Gastrocnemius medialis (tissue), 4 donors: Measurements from ENCODE around the gene ATMIN.

ENCODE experiments used
- POLR2A ChIP-seq, 2 donors: fragments of 450-650 bp; IDR thresholded peaks; one replicate each; pipeline ENCODE4 v1.6.1; 2017; ENCODE audit warnings: antibody characterized with exemption in 2 of 2, mild to moderate bottlenecking in 2 of 2, moderate library complexity in 2 of 2
- TF ChIP-seq, protein P1 (sequence below), 5 experiments: fragments of 450-650 bp in 3 of 5; fragments of 200-600 bp in 2 of 5; sonication (generic) in 2 of 5; IDR thresholded peaks in 4 of 5; conservative IDR thresholded peaks in 1 of 5; 1 replicate in 4 of 5; 2 replicates in 1 of 5; pipeline ENCODE4 v1.5.1; 2016 to 2019; ENCODE audit warnings: antibody characterized with exemption in 5 of 5, mild to moderate bottlenecking in 3 of 5, moderate library complexity in 3 of 5

DNA sequence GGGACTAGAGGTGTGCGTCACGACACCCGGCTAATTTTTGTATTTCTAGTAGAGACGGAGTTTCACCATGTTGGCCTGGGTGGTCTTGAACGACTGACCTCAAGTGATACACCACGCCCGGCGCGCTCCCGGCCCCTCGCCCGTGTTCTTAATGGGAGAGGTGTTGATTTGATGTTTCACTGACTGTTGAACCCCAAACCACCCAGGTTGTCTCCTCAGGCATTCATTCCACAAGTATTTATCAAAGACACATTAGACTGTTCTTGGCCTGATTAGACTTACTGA lies 27.2 kb upstream of the ATMIN start:
- TF ChIP-seq, protein P1, sequence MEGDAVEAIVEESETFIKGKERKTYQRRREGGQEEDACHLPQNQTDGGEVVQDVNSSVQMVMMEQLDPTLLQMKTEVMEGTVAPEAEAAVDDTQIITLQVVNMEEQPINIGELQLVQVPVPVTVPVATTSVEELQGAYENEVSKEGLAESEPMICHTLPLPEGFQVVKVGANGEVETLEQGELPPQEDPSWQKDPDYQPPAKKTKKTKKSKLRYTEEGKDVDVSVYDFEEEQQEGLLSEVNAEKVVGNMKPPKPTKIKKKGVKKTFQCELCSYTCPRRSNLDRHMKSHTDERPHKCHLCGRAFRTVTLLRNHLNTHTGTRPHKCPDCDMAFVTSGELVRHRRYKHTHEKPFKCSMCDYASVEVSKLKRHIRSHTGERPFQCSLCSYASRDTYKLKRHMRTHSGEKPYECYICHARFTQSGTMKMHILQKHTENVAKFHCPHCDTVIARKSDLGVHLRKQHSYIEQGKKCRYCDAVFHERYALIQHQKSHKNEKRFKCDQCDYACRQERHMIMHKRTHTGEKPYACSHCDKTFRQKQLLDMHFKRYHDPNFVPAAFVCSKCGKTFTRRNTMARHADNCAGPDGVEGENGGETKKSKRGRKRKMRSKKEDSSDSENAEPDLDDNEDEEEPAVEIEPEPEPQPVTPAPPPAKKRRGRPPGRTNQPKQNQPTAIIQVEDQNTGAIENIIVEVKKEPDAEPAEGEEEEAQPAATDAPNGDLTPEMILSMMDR (IDR thresholded peaks at IDR 0.05 in 4 of 5, conservative IDR thresholded peaks at IDR 0.05 in 1 of 5), result no peak
- TF ChIP-seq POLR2A (IDR thresholded peaks at IDR 0.05), result no peak
